Fibroblast of lung (primary cell): ENCODE results near the gene DUS1L.

Experiments
- CTCF ChIP-seq, 2 donors: IDR thresholded peaks in 1 of 2; conservative IDR thresholded peaks in 1 of 2; 1 replicate in 1 of 2; 2 replicates in 1 of 2; pipeline ENCODE4 v1.5.1; 2011 to 2012; ENCODE audit warnings: low read length in 2 of 2, control low read depth in 1 of 2, inconsistent platforms in 1 of 2, low read depth in 1 of 2, mild to moderate bottlenecking in 1 of 2
- EZH2 ChIP-seq: IDR thresholded peaks from 2 replicates; pipeline ENCODE4 v1.5.1; 2012; ENCODE audit warnings: low read length, control low read depth, mild to moderate bottlenecking; ENCODE audit errors: missing control alignments

GRCh38 chr17:82052638-82053059, 13.0 kb downstream of the DUS1L start:
- TF ChIP-seq CTCF (conservative IDR thresholded peaks at IDR 0.05 in 1 of 2, IDR thresholded peaks at IDR 0.05 in 1 of 2; ENCODE audit: low read depth in 1 of 2, low read length in 2 of 2) (no peak), EZH2 (no peak)
